ENCODE data around the gene NEU3.

- TF ChIP-seq EZH2 (optimal IDR thresholded peaks at IDR 0.05; ENCODE audit: low read depth, low read length) (no peak), EZH2phosphoT487 (IDR thresholded peaks at IDR 0.05; ENCODE audit: low read length) (no peak)
- TF ChIP-seq, protein P1, sequence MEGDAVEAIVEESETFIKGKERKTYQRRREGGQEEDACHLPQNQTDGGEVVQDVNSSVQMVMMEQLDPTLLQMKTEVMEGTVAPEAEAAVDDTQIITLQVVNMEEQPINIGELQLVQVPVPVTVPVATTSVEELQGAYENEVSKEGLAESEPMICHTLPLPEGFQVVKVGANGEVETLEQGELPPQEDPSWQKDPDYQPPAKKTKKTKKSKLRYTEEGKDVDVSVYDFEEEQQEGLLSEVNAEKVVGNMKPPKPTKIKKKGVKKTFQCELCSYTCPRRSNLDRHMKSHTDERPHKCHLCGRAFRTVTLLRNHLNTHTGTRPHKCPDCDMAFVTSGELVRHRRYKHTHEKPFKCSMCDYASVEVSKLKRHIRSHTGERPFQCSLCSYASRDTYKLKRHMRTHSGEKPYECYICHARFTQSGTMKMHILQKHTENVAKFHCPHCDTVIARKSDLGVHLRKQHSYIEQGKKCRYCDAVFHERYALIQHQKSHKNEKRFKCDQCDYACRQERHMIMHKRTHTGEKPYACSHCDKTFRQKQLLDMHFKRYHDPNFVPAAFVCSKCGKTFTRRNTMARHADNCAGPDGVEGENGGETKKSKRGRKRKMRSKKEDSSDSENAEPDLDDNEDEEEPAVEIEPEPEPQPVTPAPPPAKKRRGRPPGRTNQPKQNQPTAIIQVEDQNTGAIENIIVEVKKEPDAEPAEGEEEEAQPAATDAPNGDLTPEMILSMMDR (IDR thresholded peaks at IDR 0.05; ENCODE audit: low read length) = no peak
Observed at GRCh38 chr11:75050516-75050915, 61.8 kb downstream of the NEU3 start.
